Measurements from ENCODE around the gene MORN4. TPM values are rescaled to one million over a fixed set of nuclear protein-coding genes. Genes with fewer than 3 reads are reported as not detected.

Gene MORN4
- total RNA-seq, 1 donor from 2014 or later, result 15.8 TPM

DNA sequence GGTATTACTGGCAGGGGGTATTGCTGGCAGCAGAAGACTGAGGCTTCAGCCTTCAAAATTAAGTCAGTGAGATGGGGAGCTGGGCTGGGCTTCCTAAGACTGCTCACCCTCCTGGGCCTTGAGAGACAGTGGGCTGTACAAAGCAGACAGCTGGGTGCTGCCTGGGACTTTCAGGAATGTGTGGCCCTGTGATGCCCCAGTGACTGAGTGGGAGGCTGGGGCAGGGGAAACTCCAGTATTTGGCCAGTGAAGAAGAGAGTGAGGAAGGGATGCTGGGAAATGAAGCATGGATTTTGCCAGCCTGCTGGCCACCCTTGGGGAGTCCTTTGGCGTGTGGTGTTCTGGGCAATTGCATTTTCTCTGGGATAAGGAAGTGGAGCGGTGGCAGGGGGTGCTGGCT lies 60.3 kb downstream of the MORN4 start:
- H3K27me3 Mint-ChIP-seq, result no peaks in the 10 kb centered on the region
- no peak overlapping the region for H3K4me3 Mint-ChIP-seq
- no peaks in the 10 kb centered on the region for H3K4me1 Mint-ChIP-seq (ENCODE audit: unreplicated experiment)
- TF ChIP-seq, protein P1, sequence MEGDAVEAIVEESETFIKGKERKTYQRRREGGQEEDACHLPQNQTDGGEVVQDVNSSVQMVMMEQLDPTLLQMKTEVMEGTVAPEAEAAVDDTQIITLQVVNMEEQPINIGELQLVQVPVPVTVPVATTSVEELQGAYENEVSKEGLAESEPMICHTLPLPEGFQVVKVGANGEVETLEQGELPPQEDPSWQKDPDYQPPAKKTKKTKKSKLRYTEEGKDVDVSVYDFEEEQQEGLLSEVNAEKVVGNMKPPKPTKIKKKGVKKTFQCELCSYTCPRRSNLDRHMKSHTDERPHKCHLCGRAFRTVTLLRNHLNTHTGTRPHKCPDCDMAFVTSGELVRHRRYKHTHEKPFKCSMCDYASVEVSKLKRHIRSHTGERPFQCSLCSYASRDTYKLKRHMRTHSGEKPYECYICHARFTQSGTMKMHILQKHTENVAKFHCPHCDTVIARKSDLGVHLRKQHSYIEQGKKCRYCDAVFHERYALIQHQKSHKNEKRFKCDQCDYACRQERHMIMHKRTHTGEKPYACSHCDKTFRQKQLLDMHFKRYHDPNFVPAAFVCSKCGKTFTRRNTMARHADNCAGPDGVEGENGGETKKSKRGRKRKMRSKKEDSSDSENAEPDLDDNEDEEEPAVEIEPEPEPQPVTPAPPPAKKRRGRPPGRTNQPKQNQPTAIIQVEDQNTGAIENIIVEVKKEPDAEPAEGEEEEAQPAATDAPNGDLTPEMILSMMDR (conservative IDR thresholded peaks at IDR 0.05), result no peak
- H3K36me3 Mint-ChIP-seq, result no peaks in the 10 kb centered on the region
- no peak for DNase-seq (ENCODE audit: extremely low spot score, unreplicated experiment)
- no peaks in the 10 kb centered on the region for H3K9me3 Mint-ChIP-seq
- no peak overlapping the region for H3K27ac Mint-ChIP-seq

DNA sequence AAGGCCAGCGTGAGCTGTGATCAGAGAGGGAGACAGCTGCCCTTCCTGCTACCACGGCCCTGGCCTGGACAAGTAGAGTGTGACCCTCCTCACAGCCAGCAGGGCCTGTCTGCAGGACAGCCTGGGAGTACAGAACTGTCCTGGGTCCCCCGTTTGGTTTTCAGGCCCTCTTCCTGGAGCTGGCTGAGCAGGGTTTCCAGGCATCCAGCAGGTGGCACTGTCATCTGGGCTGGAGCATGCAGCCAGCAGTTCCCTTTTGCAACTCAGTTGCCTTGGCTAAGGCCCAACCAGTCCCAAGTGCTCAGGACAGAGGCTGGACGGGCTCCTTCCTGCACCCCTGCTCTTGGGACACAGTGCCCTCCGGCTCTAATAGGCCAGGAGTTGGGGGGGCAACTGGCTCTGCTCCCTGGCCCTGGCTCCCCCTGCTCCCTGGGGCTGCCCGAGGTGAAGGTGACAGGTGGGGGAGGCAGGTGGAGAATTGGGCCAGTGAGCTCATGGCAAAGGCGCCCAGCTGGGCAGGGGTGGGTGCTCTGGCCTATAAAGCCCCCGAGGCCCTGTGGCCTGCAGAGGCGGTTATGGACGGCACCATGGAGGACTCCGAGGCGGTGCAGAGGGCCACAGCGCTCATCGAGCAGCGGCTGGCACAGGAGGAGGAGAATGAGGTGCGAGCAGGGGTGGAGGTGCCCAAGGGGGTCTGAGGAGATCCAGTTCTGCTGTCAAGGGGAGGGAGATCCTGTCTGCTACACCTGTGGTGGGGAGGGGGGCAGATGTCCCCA lies 60.9 kb downstream of the MORN4 start, which contains the start of gene ANKRD2:
ANKRD2 (plus strand) TSS at position 566 of the 776 bp plus-strand sequence; CDS start at position 576, 10 bp downstream.
- Mint-ChIP-seq H3K4me1 (ENCODE audit: unreplicated experiment) (no peaks in the 10 kb centered on the region), H3K9me3 (no peaks in the 10 kb centered on the region), H3K27ac (peak within 1 kb of the TSS; percentile 87), H3K27me3 (no peaks in the 10 kb centered on the region), H3K36me3 (no peaks in the 10 kb centered on the region), H3K4me3 (no peak within 1 kb of the TSS)
- no peak for DNase-seq (ENCODE audit: extremely low spot score, unreplicated experiment)
- TF ChIP-seq, protein P1 (conservative IDR thresholded peaks at IDR 0.05), result peak; percentile 83

DNA sequence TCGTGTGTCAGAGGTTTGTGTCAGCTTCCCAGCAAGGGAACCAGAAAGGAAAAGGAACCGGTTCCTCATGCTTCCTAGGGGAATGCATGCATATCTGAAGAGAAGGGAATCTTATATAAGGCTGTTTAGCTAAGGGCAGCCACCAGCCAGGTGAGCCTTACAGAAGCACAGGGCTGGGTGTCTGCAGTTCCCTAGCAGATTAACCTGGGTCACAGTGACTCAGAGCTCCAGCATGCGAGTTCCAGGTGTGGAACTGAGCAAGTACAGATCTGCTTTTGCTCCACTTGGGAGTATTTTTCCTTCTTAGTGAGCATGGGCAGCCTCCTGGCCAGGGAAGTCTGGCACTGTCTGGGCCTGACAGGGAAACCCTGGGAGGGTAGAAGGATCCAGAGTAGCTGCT lies 61.7 kb downstream of the MORN4 start:
- Mint-ChIP-seq H3K36me3 (no peaks in the 10 kb centered on the region), H3K4me3 (no peak overlapping the region), H3K9me3 (no peaks in the 10 kb centered on the region), H3K27ac (peak overlapping the region; percentile 87), H3K4me1 (ENCODE audit: unreplicated experiment) (no peaks in the 10 kb centered on the region), H3K27me3 (no peaks in the 10 kb centered on the region)
- no peak for DNase-seq (ENCODE audit: extremely low spot score, unreplicated experiment)
- TF ChIP-seq, protein P1 (conservative IDR thresholded peaks at IDR 0.05), result no peak

DNA sequence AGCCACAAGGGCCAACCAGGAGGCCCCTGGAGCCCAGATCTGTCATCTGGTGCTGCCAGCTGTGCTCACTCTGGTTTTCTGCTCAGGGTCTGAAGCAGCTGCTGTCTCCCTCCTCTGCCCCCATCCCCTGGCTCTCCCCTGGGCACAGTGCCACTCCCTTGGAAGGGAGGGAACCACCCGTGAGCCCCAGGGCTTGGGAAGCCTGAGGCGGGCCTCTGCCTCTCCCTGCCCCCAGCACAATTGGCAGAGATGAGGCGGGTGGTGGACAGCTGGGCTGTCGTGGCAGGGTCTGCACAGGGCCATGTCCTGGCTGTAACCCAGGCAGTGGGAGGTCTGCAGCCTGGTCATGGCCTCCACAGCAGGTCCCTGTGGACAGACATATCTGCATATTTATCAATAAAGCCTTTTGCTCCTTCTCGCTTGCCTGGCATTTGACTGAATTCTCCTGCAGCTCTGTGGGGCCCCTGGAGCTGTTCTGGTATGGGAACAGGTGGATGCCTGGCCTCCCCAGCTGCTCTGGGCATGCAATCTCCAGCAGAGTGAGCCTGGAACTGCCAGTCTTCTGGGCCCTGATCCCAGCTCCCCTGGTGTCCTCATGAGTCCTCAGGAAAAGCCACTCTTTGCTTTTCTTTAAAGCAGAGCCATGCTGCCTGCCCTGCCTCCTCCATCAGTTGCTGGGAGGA lies 62.4 kb downstream of the MORN4 start:
- Mint-ChIP-seq H3K9me3 (no peaks in the 10 kb centered on the region), H3K27me3 (no peaks in the 10 kb centered on the region), H3K4me1 (ENCODE audit: unreplicated experiment) (no peaks in the 10 kb centered on the region), H3K36me3 (no peaks in the 10 kb centered on the region), H3K27ac (peak overlapping the region; percentile 87), H3K4me3 (no peak overlapping the region)
- DNase-seq (ENCODE audit: extremely low spot score, unreplicated experiment), result no peak
- TF ChIP-seq, protein P1 (conservative IDR thresholded peaks at IDR 0.05), result no peak

DNA sequence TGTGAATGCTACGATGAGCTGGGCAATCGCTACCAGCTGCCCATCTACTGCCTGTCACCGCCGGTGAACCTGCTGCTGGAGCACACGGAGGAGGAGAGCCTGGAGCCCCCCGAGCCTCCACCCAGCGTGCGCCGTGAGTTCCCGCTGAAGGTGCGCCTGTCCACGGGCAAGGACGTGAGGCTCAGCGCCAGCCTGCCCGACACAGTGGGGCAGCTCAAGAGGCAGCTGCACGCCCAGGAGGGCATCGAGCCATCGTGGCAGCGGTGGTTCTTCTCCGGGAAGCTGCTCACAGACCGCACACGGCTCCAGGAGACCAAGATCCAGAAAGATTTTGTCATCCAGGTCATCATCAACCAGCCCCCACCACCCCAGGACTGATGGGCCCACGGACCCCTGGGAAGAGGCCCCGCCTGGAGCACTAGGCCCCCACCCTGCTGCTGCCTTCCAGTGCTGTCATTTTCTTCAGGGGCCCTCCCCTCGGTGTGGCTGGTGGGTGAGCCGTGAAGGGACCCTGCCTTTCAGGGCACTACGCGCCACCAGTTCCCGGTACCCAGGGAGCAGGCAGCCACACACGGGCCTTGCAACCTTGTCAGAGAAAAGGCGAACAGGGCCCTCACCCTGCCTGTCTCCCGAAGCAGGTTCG lies 63.0 kb downstream of the MORN4 start:
- Mint-ChIP-seq H3K4me1 (ENCODE audit: unreplicated experiment) (no peaks in the 10 kb centered on the region), H3K27me3 (no peaks in the 10 kb centered on the region), H3K36me3 (no peaks in the 10 kb centered on the region), H3K4me3 (no peak overlapping the region), H3K9me3 (no peaks in the 10 kb centered on the region), H3K27ac (no peak overlapping the region)
- TF ChIP-seq, protein P1 (conservative IDR thresholded peaks at IDR 0.05), result no peak
- no peak for DNase-seq (ENCODE audit: extremely low spot score, unreplicated experiment)
